Pancreas (tissue), 10 donors: ENCODE data around the gene SUCO. TPM values are rescaled to one million over a fixed set of nuclear protein-coding genes. Genes with fewer than 3 reads are reported as not detected.

ENCODE experiments used
- ATAC-seq, 4 donors: fragments of 200-7000 bp; cut with Tn5 transposase; one replicate each; pipeline versions ENCODE4 v1.8.0 to v1.9.1; 2020; ENCODE audit warnings: mild to moderate bottlenecking in 4 of 4, moderate library complexity in 4 of 4
- DNase-seq, 6 donors: peaks; one replicate each; pipeline ENCODE4 v3.0.0-alpha.2; 2020
- FAIRE-seq: peaks from 2 replicates; lab custom pipeline; 2012; peaks lifted over from hg19 to GRCh38; lab: Jason Lieb, UNC
- H3K27ac ChIP-seq, 4 donors: fragments of 200-600 bp; sonication (generic); 1 replicate in 3 of 4; 2 replicates in 1 of 4; pipeline versions ENCODE4 v1.5.0 to v1.8.0; 2020
- H3K27me3 ChIP-seq, 4 donors: fragments of 200-600 bp; one replicate each; pipeline ENCODE4 v1.8.0; 2021
- H3K36me3 ChIP-seq, 3 donors: fragments of 200-600 bp; sonication (generic) in 1 of 3; one replicate each; pipeline versions ENCODE4 v1.5.0 to v1.8.0; 2020 to 2021
- H3K4me1 ChIP-seq, 3 donors: fragments of 200-600 bp; one replicate each; pipeline ENCODE4 v1.8.0; 2021
- H3K4me3 ChIP-seq, 4 donors: fragments of 200-600 bp; sonication (generic) in 2 of 4; one replicate each; pipeline versions ENCODE4 v1.5.0 to v1.8.0; 2020 to 2021
- H3K9me3 ChIP-seq, 4 donors: fragments of 200-600 bp; one replicate each; pipeline ENCODE4 v1.8.0; 2021
- WGBS, 2 donors: extraction: QIAGEN DNeasy Blood & Tissue Kit; methylation state at CpG; one replicate each; pipeline ENCODE4 v1.1.7; 2013; 5-methylcytosine and 5-hydroxymethylcytosine counted together
- intact Hi-C, 3 donors: fragments of 100-400 bp; cut with DNase I; formaldehyde crosslinking; loops; one replicate each; pipeline versions ENCODE4 v1.11.1 to v1.14.2; 2022
- polyA plus RNA-seq, 2 donors: library from polyadenylated mRNA; stranded (reverse); fragments of 200-250 nt; gene quantifications; one replicate each; pipeline ENCODE4 v1.2.3, GENCODE V29; 2013
- total RNA-seq, 6 donors: library from RNA; stranded (reverse); fragmentation: NEBNext Ultra II Directional in 4 of 6; extraction: Animal tissue kit (Norgen Biotek cat#: 25700) in 4 of 6; gene quantifications; one replicate each; pipeline versions ENCODE4 v1.2.1 to v1.2.4, GENCODE V29; 2021 to 2023
- TF ChIP-seq, protein P1 (sequence below), 4 donors: fragments of 200-600 bp; sonication (generic) in 3 of 4; IDR thresholded peaks; one replicate each; pipeline versions ENCODE4 v1.5.0 to v1.8.0; 2021; ENCODE audit warnings: antibody characterized with exemption in 4 of 4
- donor health status: healthy with polysubstance abuse.
- donor health status: DM: no; HTN: no; CAD: no; lungs with moderate emphysema.
- donor health status: DM: no; HTN: no; CAD: no.
- donor health status: control.
- donor health status: control.
- donor health status: Bipolar disorder and iron deficiency.
- donor health status: DM: yes; HTN: yes; CAD: no.
- donor health status: DM: no; HTN: no; CAD: no.
- donor health status: DM: no; HTN: no; CAD: no.
- donor health status: DM: yes; HTN: yes; CAD: no.

SUCO gene
- total and polyA plus RNA-seq, 8 donors, result 16.6 to 79.8 (median 31.5) TPM

- no peak for DNase-seq
- 39 to 44% methylated on average over 5 of the region's 5 CpGs for WGBS, 2 donors
- no peaks in the 10 kb centered on the region for H3K36me3 ChIP-seq
- H3K9me3 ChIP-seq, result no peaks in the 10 kb centered on the region
- H3K4me3 ChIP-seq, result peak overlapping the region in 1 of 4 donors; percentile 8
- peaks cover 25 to 58% (median 36%) of the 10 kb centered on the region in 3 donors for H3K4me1 ChIP-seq
- no peak for ATAC-seq
- no peaks in the 10 kb centered on the region for H3K27me3 ChIP-seq
- TF ChIP-seq, protein P1, sequence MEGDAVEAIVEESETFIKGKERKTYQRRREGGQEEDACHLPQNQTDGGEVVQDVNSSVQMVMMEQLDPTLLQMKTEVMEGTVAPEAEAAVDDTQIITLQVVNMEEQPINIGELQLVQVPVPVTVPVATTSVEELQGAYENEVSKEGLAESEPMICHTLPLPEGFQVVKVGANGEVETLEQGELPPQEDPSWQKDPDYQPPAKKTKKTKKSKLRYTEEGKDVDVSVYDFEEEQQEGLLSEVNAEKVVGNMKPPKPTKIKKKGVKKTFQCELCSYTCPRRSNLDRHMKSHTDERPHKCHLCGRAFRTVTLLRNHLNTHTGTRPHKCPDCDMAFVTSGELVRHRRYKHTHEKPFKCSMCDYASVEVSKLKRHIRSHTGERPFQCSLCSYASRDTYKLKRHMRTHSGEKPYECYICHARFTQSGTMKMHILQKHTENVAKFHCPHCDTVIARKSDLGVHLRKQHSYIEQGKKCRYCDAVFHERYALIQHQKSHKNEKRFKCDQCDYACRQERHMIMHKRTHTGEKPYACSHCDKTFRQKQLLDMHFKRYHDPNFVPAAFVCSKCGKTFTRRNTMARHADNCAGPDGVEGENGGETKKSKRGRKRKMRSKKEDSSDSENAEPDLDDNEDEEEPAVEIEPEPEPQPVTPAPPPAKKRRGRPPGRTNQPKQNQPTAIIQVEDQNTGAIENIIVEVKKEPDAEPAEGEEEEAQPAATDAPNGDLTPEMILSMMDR (IDR thresholded peaks at IDR 0.05), result no peak
- no peak for FAIRE-seq
- peak overlapping the region in 2 of 4 donors; percentile 8 to 100 for H3K27ac ChIP-seq
- intact Hi-C loops, result no loop called here
These were observed 5.0 kb downstream of the SUCO start for GRCh38 chr1:172537827-172538391.

- Histone ChIP-seq H3K36me3 (no peaks in the 10 kb centered on the region), H3K27me3 (no peaks in the 10 kb centered on the region), H3K27ac (peak overlapping the region in 1 of 4 donors; percentile 13), H3K4me3 (no peak overlapping the region), H3K9me3 (no peaks in the 10 kb centered on the region), H3K4me1 (peaks cover 49 to 78% (median 50%) of the 10 kb centered on the region in 3 donors)
- intact Hi-C loops, result no loop called here
- TF ChIP-seq, protein P1 (IDR thresholded peaks at IDR 0.05), result no peak
- DNase-seq (no peak), FAIRE-seq (no peak), ATAC-seq (no peak)
These were observed 7.7 kb downstream of the SUCO start for GRCh38 chr1:172540635-172541034.

GRCh38 chr1:172544481-172545104, 11.6 kb downstream of the SUCO start:
- 19 to 21% methylated on average over 2 of the region's 2 CpGs for WGBS, 2 donors
- Histone ChIP-seq H3K4me3 (no peak overlapping the region), H3K9me3 (no peaks in the 10 kb centered on the region), H3K27ac (peak overlapping the region in 2 of 4 donors; percentile 22 to 48), H3K36me3 (no peaks in the 10 kb centered on the region), H3K27me3 (no peaks in the 10 kb centered on the region), H3K4me1 (peaks cover 48 to 81% (median 62%) of the 10 kb centered on the region in 3 donors)
- intact Hi-C loops, result no loop called here
- FAIRE-seq, result no peak
- TF ChIP-seq, protein P1 (IDR thresholded peaks at IDR 0.05), result no peak
- DNase-seq, result no peak
- peak; percentile 54 to 68 (median 61) for ATAC-seq

- Histone ChIP-seq H3K27me3 (no peaks in the 10 kb centered on the region), H3K4me3 (no peak overlapping the region), H3K36me3 (no peaks in the 10 kb centered on the region), H3K27ac (peak overlapping the region in 1 of 4 donors; percentile 48), H3K9me3 (no peaks in the 10 kb centered on the region), H3K4me1 (peaks cover 51 to 81% (median 64%) of the 10 kb centered on the region in 3 donors)
- no peak for FAIRE-seq
- no peak for DNase-seq
- intact Hi-C loops, result no loop called here
- WGBS, 2 donors, result 83 to 88% methylated on average over 4 of the region's 4 CpGs
- ATAC-seq, result peak in 1 of 4 donors; percentile 3
- TF ChIP-seq, protein P1 (IDR thresholded peaks at IDR 0.05), result no peak
These were observed 12.6 kb downstream of the SUCO start for GRCh38 chr1:172545396-172546004.
